Measurements from ENCODE around the gene RBM47. TPM values are rescaled to one million over a fixed set of nuclear protein-coding genes. Genes with fewer than 3 reads are reported as not detected.
A peak's percentile ranks its signal among the peaks of the same experiment; 100 is the strongest.

The RBM47 gene
- polyA plus RNA-seq, 1 donor from 2014 or later = 1.7 TPM

- no peak overlapping the region for H2AFZ ChIP-seq (ENCODE audit: low read depth, low read length)
- H3K9me2 ChIP-seq (ENCODE audit: insufficient read depth, low read length) = no peaks in the 10 kb centered on the region
- no peaks in the 10 kb centered on the region for H3K9me3 ChIP-seq (ENCODE audit: low read length)
- H3K36me3 ChIP-seq (ENCODE audit: insufficient read depth, low read length) = no peaks in the 10 kb centered on the region
- no peaks in the 10 kb centered on the region for H3K27me3 ChIP-seq (ENCODE audit: insufficient read depth, low read depth, low read length)
- no peaks in the 10 kb centered on the region for H4K20me1 ChIP-seq (ENCODE audit: insufficient read depth)
- no peak overlapping the region for H3K9ac ChIP-seq (ENCODE audit: low read length)
- TF ChIP-seq SMC3 (conservative IDR thresholded peaks at IDR 0.05; ENCODE audit: poor library complexity) (no peak), RAD21 (conservative IDR thresholded peaks at IDR 0.05) (no peak), EP300 (conservative IDR thresholded peaks at IDR 0.05; ENCODE audit: poor library complexity, severe bottlenecking) (no peak), TAF1 (IDR thresholded peaks at IDR 0.05; ENCODE audit: low read depth) (no peak), POLR2AphosphoS5 (IDR thresholded peaks at IDR 0.05) (no peak), CTCF (IDR thresholded peaks at IDR 0.05; ENCODE audit: poor library complexity, severe bottlenecking) (no peak), MXI1 (conservative IDR thresholded peaks at IDR 0.05; ENCODE audit: poor library complexity, severe bottlenecking) (no peak), REST (IDR thresholded peaks at IDR 0.05; ENCODE audit: borderline replicate concordance) (no peak), EZH2 (IDR thresholded peaks at IDR 0.05; ENCODE audit: borderline replicate concordance, insufficient read depth, low read length, poor library complexity, severe bottlenecking) (no peak)
- no peak overlapping the region for H3K4me3 ChIP-seq (ENCODE audit: low read length)
- H3K27ac ChIP-seq (ENCODE audit: low read length) = no peak overlapping the region
- no peaks in the 10 kb centered on the region for H3F3A ChIP-seq (ENCODE audit: insufficient read depth, low read length, poor library complexity, severe bottlenecking)
- H3K4me2 ChIP-seq (ENCODE audit: low read length) = no peak overlapping the region
- no peaks in the 10 kb centered on the region for H3K79me2 ChIP-seq (replicated peaks; ENCODE audit: insufficient read depth, low read length)
Observed at GRCh38 chr4:40493160-40493559, 136.5 kb downstream of the RBM47 start.

GRCh38 chr4:40492691-40493090 lies 137.0 kb downstream of the RBM47 start:
- H3K9me3 ChIP-seq (ENCODE audit: low read length) = no peaks in the 10 kb centered on the region
- no peak for TF ChIP-seq MXI1 (conservative IDR thresholded peaks at IDR 0.05; ENCODE audit: poor library complexity, severe bottlenecking)
- peak; percentile 23 for TF ChIP-seq EP300 (conservative IDR thresholded peaks at IDR 0.05; ENCODE audit: poor library complexity, severe bottlenecking)
- H3K27ac ChIP-seq (ENCODE audit: low read length) = no peak overlapping the region
- H3K4me3 ChIP-seq (ENCODE audit: low read length) = no peak overlapping the region
- H3K79me2 ChIP-seq (replicated peaks; ENCODE audit: insufficient read depth, low read length) = no peaks in the 10 kb centered on the region
- no peaks in the 10 kb centered on the region for H3K9me2 ChIP-seq (ENCODE audit: insufficient read depth, low read length)
- no peaks in the 10 kb centered on the region for H3K27me3 ChIP-seq (ENCODE audit: insufficient read depth, low read depth, low read length)
- H3K4me2 ChIP-seq (ENCODE audit: low read length) = no peak overlapping the region
- H3K36me3 ChIP-seq (ENCODE audit: insufficient read depth, low read length) = no peaks in the 10 kb centered on the region
- peak overlapping the region; percentile 43 for H2AFZ ChIP-seq (ENCODE audit: low read depth, low read length)
- H4K20me1 ChIP-seq (ENCODE audit: insufficient read depth) = no peaks in the 10 kb centered on the region
- no peaks in the 10 kb centered on the region for H3F3A ChIP-seq (ENCODE audit: insufficient read depth, low read length, poor library complexity, severe bottlenecking)
- no peak overlapping the region for H3K9ac ChIP-seq (ENCODE audit: low read length)

- no peaks in the 10 kb centered on the region for H4K20me1 ChIP-seq (ENCODE audit: insufficient read depth)
- H3K4me2 ChIP-seq (ENCODE audit: low read length) = no peak overlapping the region
- H3K4me3 ChIP-seq (ENCODE audit: low read length) = no peak overlapping the region
- no peak for TF ChIP-seq POLR2AphosphoS5 (IDR thresholded peaks at IDR 0.05)
- TF ChIP-seq MXI1 (conservative IDR thresholded peaks at IDR 0.05; ENCODE audit: poor library complexity, severe bottlenecking) = no peak
- TF ChIP-seq RAD21 (conservative IDR thresholded peaks at IDR 0.05) = no peak
- no peak for TF ChIP-seq EZH2 (IDR thresholded peaks at IDR 0.05; ENCODE audit: borderline replicate concordance, insufficient read depth, low read length, poor library complexity, severe bottlenecking)
- no peak for TF ChIP-seq TAF1 (IDR thresholded peaks at IDR 0.05; ENCODE audit: low read depth)
- no peak for TF ChIP-seq REST (IDR thresholded peaks at IDR 0.05; ENCODE audit: borderline replicate concordance)
- TF ChIP-seq SMC3 (conservative IDR thresholded peaks at IDR 0.05; ENCODE audit: poor library complexity) = no peak
- no peak overlapping the region for H3K27ac ChIP-seq (ENCODE audit: low read length)
- no peaks in the 10 kb centered on the region for H3K9me3 ChIP-seq (ENCODE audit: low read length)
- H3K27me3 ChIP-seq (ENCODE audit: insufficient read depth, low read depth, low read length) = no peaks in the 10 kb centered on the region
- H3K9me2 ChIP-seq (ENCODE audit: insufficient read depth, low read length) = no peaks in the 10 kb centered on the region
- H3F3A ChIP-seq (ENCODE audit: insufficient read depth, low read length, poor library complexity, severe bottlenecking) = no peaks in the 10 kb centered on the region
- H3K36me3 ChIP-seq (ENCODE audit: insufficient read depth, low read length) = no peaks in the 10 kb centered on the region
- no peak overlapping the region for H2AFZ ChIP-seq (ENCODE audit: low read depth, low read length)
- no peak overlapping the region for H3K9ac ChIP-seq (ENCODE audit: low read length)
- H3K79me2 ChIP-seq (replicated peaks; ENCODE audit: insufficient read depth, low read length) = no peaks in the 10 kb centered on the region
Observed at GRCh38 chr4:40490481-40490880, 139.2 kb downstream of the RBM47 start.

Measured in neural cell (in vitro differentiated cells).